ENCODE measurements around the gene TGFBR1.
A peak's percentile ranks its signal among the peaks of the same experiment; 100 is the strongest.

Gene TGFBR1

GRCh38 chr9:99172124-99173091 lies 67.5 kb downstream of the TGFBR1 start:
- DNase-seq = peak; percentile 84

GRCh38 chr9:99173570-99174504 lies 68.9 kb downstream of the TGFBR1 start:
- no peak for DNase-seq

GRCh38 chr9:99176527-99177013 lies 71.7 kb downstream of the TGFBR1 start:
- no peak for DNase-seq

- DNase-seq = no peak
Observed at GRCh38 chr9:99177576-99178366, 72.9 kb downstream of the TGFBR1 start.

- DNase-seq = no peak
Observed at GRCh38 chr9:99178912-99179872, 74.3 kb downstream of the TGFBR1 start.

GRCh38 chr9:99180199-99180598 lies 75.3 kb downstream of the TGFBR1 start:
- DNase-seq = no peak

- no peak for DNase-seq
Observed at GRCh38 chr9:99180662-99181061, 75.7 kb downstream of the TGFBR1 start.

GRCh38 chr9:99181206-99181605 lies 76.3 kb downstream of the TGFBR1 start:
- no peak for DNase-seq

- DNase-seq = no peak
Observed at GRCh38 chr9:99181621-99182020, 76.7 kb downstream of the TGFBR1 start.

- DNase-seq = no peak
Observed at GRCh38 chr9:99182356-99182755, 77.4 kb downstream of the TGFBR1 start.

- DNase-seq = no peak
Observed at GRCh38 chr9:99183616-99184015, 78.7 kb downstream of the TGFBR1 start.

- DNase-seq = no peak
Observed at GRCh38 chr9:99184110-99184474, 79.2 kb downstream of the TGFBR1 start.

GRCh38 chr9:99184475-99185347 lies 79.8 kb downstream of the TGFBR1 start:
- peak; percentile 94 for DNase-seq

- no peak for DNase-seq
Observed at GRCh38 chr9:99185348-99185632, 80.4 kb downstream of the TGFBR1 start.

- DNase-seq = peak; percentile 40
Observed at GRCh38 chr9:99185934-99186333, 81.0 kb downstream of the TGFBR1 start.

- DNase-seq = no peak
Observed at GRCh38 chr9:99187311-99187710, 82.4 kb downstream of the TGFBR1 start.

- DNase-seq = no peak
Observed at GRCh38 chr9:99189186-99189585, 84.3 kb downstream of the TGFBR1 start.

GRCh38 chr9:99189887-99190596 lies 85.1 kb downstream of the TGFBR1 start:
- no peak for DNase-seq

- DNase-seq = no peak
Observed at GRCh38 chr9:99190597-99191283, 85.8 kb downstream of the TGFBR1 start.
